Measurements from ENCODE around the gene BAAT. TPM values are rescaled to one million over a fixed set of nuclear protein-coding genes. Genes with fewer than 3 reads are reported as not detected.
A peak's percentile ranks its signal among the peaks of the same experiment; 100 is the strongest.

Gene BAAT
- total and polyA plus RNA-seq, 9 of the 15 experiments (the other 6 are each of a cell fraction or from before 2014, with no cell fraction given) = 0.17 to 0.76 (median 0.32) TPM

DNA sequence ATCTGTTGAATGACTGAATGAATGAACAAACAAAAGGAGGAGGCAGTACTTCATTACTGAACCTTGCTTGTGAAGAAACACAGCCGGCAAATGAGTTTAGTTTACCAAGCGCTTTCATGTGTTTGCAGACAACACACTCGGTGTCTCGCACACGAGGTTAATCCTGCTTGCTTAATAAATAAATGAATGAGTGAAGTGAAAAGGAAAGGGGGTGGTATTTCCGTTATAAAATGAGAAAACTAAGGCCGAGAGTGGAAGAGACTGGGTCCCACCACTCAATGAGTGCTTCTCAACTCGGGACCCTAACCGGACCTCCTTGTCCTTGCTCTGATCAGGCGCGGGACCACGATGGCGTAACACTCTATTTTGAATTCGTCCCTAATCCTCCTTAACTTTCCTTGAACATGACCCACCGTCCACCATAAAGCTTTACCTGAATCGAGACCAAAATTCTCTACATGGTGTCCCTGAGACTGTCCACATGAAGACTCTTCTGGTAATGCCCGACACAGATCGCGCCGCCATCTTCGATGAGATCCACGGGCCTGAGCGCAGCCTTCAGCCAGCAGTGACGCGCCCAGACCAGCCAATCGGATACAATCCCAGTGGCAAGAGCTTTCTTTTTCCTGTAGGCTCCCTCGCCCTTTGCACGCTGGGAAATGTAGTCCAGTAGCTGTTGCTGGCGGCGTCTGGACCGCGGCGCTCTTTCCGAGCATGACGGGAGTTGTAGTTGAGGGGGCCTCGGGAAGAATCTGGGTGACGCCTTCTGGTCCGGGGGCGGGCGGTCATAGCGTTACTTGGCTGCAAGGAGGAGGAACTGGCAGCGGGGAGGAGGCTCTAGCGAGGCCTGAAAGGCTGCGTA lies 13.5 kb upstream of the BAAT start, which contains the start of the genes MRPL50 and ZNF189 (continued):
- TF ChIP-seq, protein P1, sequence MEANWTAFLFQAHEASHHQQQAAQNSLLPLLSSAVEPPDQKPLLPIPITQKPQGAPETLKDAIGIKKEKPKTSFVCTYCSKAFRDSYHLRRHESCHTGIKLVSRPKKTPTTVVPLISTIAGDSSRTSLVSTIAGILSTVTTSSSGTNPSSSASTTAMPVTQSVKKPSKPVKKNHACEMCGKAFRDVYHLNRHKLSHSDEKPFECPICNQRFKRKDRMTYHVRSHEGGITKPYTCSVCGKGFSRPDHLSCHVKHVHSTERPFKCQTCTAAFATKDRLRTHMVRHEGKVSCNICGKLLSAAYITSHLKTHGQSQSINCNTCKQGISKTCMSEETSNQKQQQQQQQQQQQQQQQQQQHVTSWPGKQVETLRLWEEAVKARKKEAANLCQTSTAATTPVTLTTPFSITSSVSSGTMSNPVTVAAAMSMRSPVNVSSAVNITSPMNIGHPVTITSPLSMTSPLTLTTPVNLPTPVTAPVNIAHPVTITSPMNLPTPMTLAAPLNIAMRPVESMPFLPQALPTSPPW (CRISPR knock-in tag; IDR thresholded peaks at IDR 0.05) = peak; percentile 74
- TF ChIP-seq NR3C1 (CRISPR knock-in tag; IDR thresholded peaks at IDR 0.05) = no peak
- TF ChIP-seq, protein P2, sequence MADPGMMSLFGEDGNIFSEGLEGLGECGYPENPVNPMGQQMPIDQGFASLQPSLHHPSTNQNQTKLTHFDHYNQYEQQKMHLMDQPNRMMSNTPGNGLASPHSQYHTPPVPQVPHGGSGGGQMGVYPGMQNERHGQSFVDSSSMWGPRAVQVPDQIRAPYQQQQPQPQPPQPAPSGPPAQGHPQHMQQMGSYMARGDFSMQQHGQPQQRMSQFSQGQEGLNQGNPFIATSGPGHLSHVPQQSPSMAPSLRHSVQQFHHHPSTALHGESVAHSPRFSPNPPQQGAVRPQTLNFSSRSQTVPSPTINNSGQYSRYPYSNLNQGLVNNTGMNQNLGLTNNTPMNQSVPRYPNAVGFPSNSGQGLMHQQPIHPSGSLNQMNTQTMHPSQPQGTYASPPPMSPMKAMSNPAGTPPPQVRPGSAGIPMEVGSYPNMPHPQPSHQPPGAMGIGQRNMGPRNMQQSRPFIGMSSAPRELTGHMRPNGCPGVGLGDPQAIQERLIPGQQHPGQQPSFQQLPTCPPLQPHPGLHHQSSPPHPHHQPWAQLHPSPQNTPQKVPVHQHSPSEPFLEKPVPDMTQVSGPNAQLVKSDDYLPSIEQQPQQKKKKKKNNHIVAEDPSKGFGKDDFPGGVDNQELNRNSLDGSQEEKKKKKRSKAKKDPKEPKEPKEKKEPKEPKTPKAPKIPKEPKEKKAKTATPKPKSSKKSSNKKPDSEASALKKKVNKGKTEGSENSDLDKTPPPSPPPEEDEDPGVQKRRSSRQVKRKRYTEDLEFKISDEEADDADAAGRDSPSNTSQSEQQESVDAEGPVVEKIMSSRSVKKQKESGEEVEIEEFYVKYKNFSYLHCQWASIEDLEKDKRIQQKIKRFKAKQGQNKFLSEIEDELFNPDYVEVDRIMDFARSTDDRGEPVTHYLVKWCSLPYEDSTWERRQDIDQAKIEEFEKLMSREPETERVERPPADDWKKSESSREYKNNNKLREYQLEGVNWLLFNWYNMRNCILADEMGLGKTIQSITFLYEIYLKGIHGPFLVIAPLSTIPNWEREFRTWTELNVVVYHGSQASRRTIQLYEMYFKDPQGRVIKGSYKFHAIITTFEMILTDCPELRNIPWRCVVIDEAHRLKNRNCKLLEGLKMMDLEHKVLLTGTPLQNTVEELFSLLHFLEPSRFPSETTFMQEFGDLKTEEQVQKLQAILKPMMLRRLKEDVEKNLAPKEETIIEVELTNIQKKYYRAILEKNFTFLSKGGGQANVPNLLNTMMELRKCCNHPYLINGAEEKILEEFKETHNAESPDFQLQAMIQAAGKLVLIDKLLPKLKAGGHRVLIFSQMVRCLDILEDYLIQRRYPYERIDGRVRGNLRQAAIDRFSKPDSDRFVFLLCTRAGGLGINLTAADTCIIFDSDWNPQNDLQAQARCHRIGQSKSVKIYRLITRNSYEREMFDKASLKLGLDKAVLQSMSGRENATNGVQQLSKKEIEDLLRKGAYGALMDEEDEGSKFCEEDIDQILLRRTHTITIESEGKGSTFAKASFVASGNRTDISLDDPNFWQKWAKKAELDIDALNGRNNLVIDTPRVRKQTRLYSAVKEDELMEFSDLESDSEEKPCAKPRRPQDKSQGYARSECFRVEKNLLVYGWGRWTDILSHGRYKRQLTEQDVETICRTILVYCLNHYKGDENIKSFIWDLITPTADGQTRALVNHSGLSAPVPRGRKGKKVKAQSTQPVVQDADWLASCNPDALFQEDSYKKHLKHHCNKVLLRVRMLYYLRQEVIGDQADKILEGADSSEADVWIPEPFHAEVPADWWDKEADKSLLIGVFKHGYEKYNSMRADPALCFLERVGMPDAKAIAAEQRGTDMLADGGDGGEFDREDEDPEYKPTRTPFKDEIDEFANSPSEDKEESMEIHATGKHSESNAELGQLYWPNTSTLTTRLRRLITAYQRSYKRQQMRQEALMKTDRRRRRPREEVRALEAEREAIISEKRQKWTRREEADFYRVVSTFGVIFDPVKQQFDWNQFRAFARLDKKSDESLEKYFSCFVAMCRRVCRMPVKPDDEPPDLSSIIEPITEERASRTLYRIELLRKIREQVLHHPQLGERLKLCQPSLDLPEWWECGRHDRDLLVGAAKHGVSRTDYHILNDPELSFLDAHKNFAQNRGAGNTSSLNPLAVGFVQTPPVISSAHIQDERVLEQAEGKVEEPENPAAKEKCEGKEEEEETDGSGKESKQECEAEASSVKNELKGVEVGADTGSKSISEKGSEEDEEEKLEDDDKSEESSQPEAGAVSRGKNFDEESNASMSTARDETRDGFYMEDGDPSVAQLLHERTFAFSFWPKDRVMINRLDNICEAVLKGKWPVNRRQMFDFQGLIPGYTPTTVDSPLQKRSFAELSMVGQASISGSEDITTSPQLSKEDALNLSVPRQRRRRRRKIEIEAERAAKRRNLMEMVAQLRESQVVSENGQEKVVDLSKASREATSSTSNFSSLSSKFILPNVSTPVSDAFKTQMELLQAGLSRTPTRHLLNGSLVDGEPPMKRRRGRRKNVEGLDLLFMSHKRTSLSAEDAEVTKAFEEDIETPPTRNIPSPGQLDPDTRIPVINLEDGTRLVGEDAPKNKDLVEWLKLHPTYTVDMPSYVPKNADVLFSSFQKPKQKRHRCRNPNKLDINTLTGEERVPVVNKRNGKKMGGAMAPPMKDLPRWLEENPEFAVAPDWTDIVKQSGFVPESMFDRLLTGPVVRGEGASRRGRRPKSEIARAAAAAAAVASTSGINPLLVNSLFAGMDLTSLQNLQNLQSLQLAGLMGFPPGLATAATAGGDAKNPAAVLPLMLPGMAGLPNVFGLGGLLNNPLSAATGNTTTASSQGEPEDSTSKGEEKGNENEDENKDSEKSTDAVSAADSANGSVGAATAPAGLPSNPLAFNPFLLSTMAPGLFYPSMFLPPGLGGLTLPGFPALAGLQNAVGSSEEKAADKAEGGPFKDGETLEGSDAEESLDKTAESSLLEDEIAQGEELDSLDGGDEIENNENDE (IDR thresholded peaks at IDR 0.05; ENCODE audit: low read depth, low read length) = no peak
- TF ChIP-seq, protein P3, sequence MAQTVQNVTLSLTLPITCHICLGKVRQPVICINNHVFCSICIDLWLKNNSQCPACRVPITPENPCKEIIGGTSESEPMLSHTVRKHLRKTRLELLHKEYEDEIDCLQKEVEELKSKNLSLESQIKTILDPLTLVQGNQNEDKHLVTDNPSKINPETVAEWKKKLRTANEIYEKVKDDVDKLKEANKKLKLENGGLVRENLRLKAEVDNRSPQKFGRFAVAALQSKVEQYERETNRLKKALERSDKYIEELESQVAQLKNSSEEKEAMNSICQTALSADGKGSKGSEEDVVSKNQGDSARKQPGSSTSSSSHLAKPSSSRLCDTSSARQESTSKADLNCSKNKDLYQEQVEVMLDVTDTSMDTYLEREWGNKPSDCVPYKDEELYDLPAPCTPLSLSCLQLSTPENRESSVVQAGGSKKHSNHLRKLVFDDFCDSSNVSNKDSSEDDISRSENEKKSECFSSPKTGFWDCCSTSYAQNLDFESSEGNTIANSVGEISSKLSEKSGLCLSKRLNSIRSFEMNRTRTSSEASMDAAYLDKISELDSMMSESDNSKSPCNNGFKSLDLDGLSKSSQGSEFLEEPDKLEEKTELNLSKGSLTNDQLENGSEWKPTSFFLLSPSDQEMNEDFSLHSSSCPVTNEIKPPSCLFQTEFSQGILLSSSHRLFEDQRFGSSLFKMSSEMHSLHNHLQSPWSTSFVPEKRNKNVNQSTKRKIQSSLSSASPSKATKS (CRISPR knock-in tag; IDR thresholded peaks at IDR 0.05) = no peak
- TF ChIP-seq, protein P4, sequence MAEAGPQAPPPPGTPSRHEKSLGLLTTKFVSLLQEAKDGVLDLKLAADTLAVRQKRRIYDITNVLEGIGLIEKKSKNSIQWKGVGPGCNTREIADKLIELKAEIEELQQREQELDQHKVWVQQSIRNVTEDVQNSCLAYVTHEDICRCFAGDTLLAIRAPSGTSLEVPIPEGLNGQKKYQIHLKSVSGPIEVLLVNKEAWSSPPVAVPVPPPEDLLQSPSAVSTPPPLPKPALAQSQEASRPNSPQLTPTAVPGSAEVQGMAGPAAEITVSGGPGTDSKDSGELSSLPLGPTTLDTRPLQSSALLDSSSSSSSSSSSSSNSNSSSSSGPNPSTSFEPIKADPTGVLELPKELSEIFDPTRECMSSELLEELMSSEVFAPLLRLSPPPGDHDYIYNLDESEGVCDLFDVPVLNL (CRISPR knock-in tag; IDR thresholded peaks at IDR 0.05; ENCODE audit: low read depth) = no peak
- TF ChIP-seq, protein P5, sequence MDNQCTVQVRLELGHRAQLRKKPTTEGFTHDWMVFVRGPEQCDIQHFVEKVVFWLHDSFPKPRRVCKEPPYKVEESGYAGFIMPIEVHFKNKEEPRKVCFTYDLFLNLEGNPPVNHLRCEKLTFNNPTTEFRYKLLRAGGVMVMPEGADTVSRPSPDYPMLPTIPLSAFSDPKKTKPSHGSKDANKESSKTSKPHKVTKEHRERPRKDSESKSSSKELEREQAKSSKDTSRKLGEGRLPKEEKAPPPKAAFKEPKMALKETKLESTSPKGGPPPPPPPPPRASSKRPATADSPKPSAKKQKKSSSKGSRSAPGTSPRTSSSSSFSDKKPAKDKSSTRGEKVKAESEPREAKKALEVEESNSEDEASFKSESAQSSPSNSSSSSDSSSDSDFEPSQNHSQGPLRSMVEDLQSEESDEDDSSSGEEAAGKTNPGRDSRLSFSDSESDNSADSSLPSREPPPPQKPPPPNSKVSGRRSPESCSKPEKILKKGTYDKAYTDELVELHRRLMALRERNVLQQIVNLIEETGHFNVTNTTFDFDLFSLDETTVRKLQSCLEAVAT (IDR thresholded peaks at IDR 0.05) = peak in 1 of 2 experiments; percentile 59; a peak in 1 of 4 replicates
- no peak for TF ChIP-seq FUS (optimal IDR thresholded peaks at IDR 0.05; ENCODE audit: low read depth, low read length)
- no peak for TF ChIP-seq ZNF695 (CRISPR knock-in tag; IDR thresholded peaks at IDR 0.05)

Data from K562 (cell line).